LNCAP (cell line): ENCODE measurements around the gene PTPRG.

Source experiments
- TF ChIP-seq, protein P1 (sequence below): fragments of 450-650 bp; IDR thresholded peaks from 2 replicates; pipeline ENCODE4 v1.5.1; 2017; ENCODE audit warnings: mild to moderate bottlenecking

PTPRG gene

GRCh38 chr3:61765157-61765876 is 203.9 kb downstream of the PTPRG start:
- TF ChIP-seq, protein P1, sequence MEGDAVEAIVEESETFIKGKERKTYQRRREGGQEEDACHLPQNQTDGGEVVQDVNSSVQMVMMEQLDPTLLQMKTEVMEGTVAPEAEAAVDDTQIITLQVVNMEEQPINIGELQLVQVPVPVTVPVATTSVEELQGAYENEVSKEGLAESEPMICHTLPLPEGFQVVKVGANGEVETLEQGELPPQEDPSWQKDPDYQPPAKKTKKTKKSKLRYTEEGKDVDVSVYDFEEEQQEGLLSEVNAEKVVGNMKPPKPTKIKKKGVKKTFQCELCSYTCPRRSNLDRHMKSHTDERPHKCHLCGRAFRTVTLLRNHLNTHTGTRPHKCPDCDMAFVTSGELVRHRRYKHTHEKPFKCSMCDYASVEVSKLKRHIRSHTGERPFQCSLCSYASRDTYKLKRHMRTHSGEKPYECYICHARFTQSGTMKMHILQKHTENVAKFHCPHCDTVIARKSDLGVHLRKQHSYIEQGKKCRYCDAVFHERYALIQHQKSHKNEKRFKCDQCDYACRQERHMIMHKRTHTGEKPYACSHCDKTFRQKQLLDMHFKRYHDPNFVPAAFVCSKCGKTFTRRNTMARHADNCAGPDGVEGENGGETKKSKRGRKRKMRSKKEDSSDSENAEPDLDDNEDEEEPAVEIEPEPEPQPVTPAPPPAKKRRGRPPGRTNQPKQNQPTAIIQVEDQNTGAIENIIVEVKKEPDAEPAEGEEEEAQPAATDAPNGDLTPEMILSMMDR = no peak

DNA sequence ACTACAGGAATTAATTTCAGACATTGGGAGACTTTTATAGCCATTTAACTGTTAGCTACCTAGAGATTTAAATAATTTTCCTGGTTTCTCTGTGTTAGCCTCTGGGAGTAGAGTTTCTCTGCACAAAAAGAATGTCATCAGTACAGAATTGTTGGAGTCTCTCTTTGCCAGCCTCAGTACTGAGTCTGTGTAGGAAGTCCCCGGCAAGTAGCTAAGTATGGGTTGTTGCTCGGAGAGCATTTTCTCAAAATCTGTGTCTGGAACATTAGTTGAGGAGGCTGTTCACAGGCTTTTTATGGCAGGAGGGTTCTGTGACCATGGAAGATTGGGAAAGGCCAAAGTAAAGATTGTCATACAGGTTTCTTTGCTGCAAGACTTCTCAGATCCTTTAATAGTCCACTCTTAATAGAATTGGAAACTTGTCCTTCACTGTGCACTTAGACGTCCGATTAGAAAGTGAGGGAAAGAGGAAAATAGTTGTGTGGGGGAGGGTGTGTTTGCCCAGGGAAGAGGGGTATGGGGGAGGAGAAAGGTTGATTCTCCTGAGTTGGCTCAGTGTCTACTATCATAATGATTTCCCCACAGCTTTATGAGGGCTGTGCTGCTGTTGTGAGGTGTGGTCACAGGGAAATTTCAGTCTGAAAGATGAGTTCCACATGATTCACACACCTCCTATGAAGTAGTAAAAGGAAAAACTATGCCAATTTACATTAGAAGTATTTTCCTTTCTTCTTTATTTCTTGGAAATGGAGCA is 207.1 kb downstream of the PTPRG start:
- TF ChIP-seq, protein P1 = no peak

GRCh38 chr3:61769266-61769990 is 208.1 kb downstream of the PTPRG start:
- TF ChIP-seq, protein P1 = no peak

DNA sequence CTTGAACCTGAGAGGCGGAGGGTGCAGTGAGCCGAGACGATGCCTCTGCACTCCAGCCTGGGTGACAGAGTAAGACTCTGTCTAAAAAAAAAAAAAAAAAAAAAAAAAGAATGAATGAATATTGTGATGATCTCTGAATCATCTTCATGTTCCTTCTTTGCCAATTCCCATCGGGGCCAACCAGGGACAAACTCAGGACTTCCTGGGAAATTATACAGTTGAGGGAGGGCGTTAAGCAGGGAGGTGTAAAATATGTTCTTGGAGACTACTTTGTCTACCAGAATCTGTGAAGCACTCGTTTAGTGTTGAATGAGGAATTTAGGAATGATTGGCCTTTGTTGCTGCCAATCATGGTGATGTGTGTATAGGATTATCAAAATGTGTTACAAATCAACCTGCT is 210.6 kb downstream of the PTPRG start:
- TF ChIP-seq, protein P1 = no peak

GRCh38 chr3:61772456-61772855 is 211.1 kb downstream of the PTPRG start:
- TF ChIP-seq, protein P1 = no peak

- TF ChIP-seq, protein P1 = no peak
Observed at GRCh38 chr3:61774279-61774890, 213.0 kb downstream of the PTPRG start.

DNA sequence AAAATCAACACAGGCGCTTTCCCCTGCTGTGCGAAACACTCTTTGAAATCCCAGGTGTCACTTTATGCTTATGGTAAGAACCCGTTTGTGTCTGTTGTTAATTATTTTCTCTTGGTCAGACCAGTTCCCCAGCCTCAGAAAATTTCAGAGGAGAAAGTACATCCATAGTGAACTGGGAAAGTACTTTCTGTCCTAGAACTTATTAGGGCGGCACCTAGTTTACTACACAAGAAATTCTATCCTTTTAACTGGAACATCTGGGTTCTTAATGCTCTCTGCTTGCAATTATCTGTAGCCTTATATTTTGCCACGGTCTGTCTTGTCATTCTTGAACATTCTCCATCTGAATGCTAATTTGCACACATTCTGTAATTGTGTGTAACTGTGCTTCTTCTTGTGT is 215.0 kb downstream of the PTPRG start:
- TF ChIP-seq, protein P1 = no peak
